ENCODE data around the gene SRF. TPM values are rescaled to one million over a fixed set of nuclear protein-coding genes. Genes with fewer than 3 reads are reported as not detected.

The SRF gene
- total and polyA plus RNA-seq, 2 experiments from 2014 or later, result 7.4 to 22.0 TPM

- WGBS (ENCODE audit: low lambda C conversion rate, missing lambda C conversion rate), result 96% methylated on average over 5 of the region's 5 CpGs
- no peaks in the 10 kb centered on the region for H3K36me3 ChIP-seq (replicated peaks; ENCODE audit: insufficient read depth, low read depth)
- no peak for DNase-seq (ENCODE audit: low spot score)
- H3K27ac ChIP-seq, result no peak overlapping the region
- no peak overlapping the region for H3K4me3 ChIP-seq
- H3K27me3 ChIP-seq, result no peaks in the 10 kb centered on the region
- H3K79me2 ChIP-seq, result no peaks in the 10 kb centered on the region
- H2AFZ ChIP-seq, result no peak overlapping the region
- H3K9me3 ChIP-seq (ENCODE audit: low read depth), result no peaks in the 10 kb centered on the region
- no peaks in the 10 kb centered on the region for H4K20me1 ChIP-seq (ENCODE audit: insufficient read depth, poor library complexity, severe bottlenecking)
- H3K4me2 ChIP-seq, result no peak overlapping the region
- TF ChIP-seq EZH2phosphoT487 (IDR thresholded peaks at IDR 0.05; ENCODE audit: low read depth, severe bottlenecking, unreplicated experiment), result no peak
- H3K4me1 ChIP-seq (ENCODE audit: insufficient read depth), result no peaks in the 10 kb centered on the region
- H3K9me2 ChIP-seq (replicated peaks; ENCODE audit: insufficient read depth), result no peaks in the 10 kb centered on the region
Measured at GRCh38 chr6:43217351-43217750, 46.3 kb downstream of the SRF start.

GRCh38 chr6:43219119-43219518 lies 48.0 kb downstream of the SRF start:
- Histone ChIP-seq H3K27me3 (no peaks in the 10 kb centered on the region), H3K9me2 (replicated peaks; ENCODE audit: insufficient read depth) (no peaks in the 10 kb centered on the region), H3K9me3 (ENCODE audit: low read depth) (no peaks in the 10 kb centered on the region), H3K79me2 (no peaks in the 10 kb centered on the region), H4K20me1 (ENCODE audit: insufficient read depth, poor library complexity, severe bottlenecking) (no peaks in the 10 kb centered on the region), H3K4me1 (ENCODE audit: insufficient read depth) (no peaks in the 10 kb centered on the region), H3K4me3 (no peak overlapping the region), H3K36me3 (replicated peaks; ENCODE audit: insufficient read depth, low read depth) (no peaks in the 10 kb centered on the region), H3K4me2 (no peak overlapping the region), H2AFZ (no peak overlapping the region), H3K27ac (no peak overlapping the region)
- TF ChIP-seq CTCF (IDR thresholded peaks at IDR 0.05; ENCODE audit: poor library complexity) (no peak), EZH2 (IDR thresholded peaks at IDR 0.05; ENCODE audit: borderline replicate concordance) (no peak), EZH2phosphoT487 (IDR thresholded peaks at IDR 0.05; ENCODE audit: low read depth, severe bottlenecking, unreplicated experiment) (no peak)
- WGBS (ENCODE audit: low lambda C conversion rate, missing lambda C conversion rate), result 93% methylated on average over 3 of the region's 3 CpGs
- DNase-seq (ENCODE audit: low spot score), result no peak

- Histone ChIP-seq H3K27me3 (no peaks in the 10 kb centered on the region), H3K9me3 (ENCODE audit: low read depth) (no peaks in the 10 kb centered on the region), H4K20me1 (ENCODE audit: insufficient read depth, poor library complexity, severe bottlenecking) (no peaks in the 10 kb centered on the region), H3K4me2 (no peak overlapping the region), H3K4me1 (ENCODE audit: insufficient read depth) (no peaks in the 10 kb centered on the region), H3K79me2 (no peaks in the 10 kb centered on the region), H3K36me3 (replicated peaks; ENCODE audit: insufficient read depth, low read depth) (no peaks in the 10 kb centered on the region), H2AFZ (no peak overlapping the region), H3K27ac (no peak overlapping the region), H3K9me2 (replicated peaks; ENCODE audit: insufficient read depth) (no peaks in the 10 kb centered on the region), H3K4me3 (no peak overlapping the region)
- no peak for DNase-seq (ENCODE audit: low spot score)
- TF ChIP-seq EZH2 (IDR thresholded peaks at IDR 0.05; ENCODE audit: borderline replicate concordance) (no peak), EZH2phosphoT487 (IDR thresholded peaks at IDR 0.05; ENCODE audit: low read depth, severe bottlenecking, unreplicated experiment) (no peak), CTCF (IDR thresholded peaks at IDR 0.05; ENCODE audit: poor library complexity) (no peak)
- 93% methylated on average over 7 of the region's 7 CpGs for WGBS (ENCODE audit: low lambda C conversion rate, missing lambda C conversion rate)
Measured at GRCh38 chr6:43219814-43220213, 48.7 kb downstream of the SRF start.

- Histone ChIP-seq H3K4me1 (ENCODE audit: insufficient read depth) (no peaks in the 10 kb centered on the region), H2AFZ (no peak overlapping the region), H3K27me3 (no peaks in the 10 kb centered on the region), H3K36me3 (replicated peaks; ENCODE audit: insufficient read depth, low read depth) (no peaks in the 10 kb centered on the region), H3K9me3 (ENCODE audit: low read depth) (no peaks in the 10 kb centered on the region), H3K9me2 (replicated peaks; ENCODE audit: insufficient read depth) (no peaks in the 10 kb centered on the region), H4K20me1 (ENCODE audit: insufficient read depth, poor library complexity, severe bottlenecking) (no peaks in the 10 kb centered on the region), H3K27ac (no peak overlapping the region), H3K4me2 (no peak overlapping the region), H3K79me2 (no peaks in the 10 kb centered on the region), H3K4me3 (no peak overlapping the region)
- DNase-seq (ENCODE audit: low spot score), result no peak
- TF ChIP-seq EZH2phosphoT487 (IDR thresholded peaks at IDR 0.05; ENCODE audit: low read depth, severe bottlenecking, unreplicated experiment) (no peak), EZH2 (IDR thresholded peaks at IDR 0.05; ENCODE audit: borderline replicate concordance) (no peak), CTCF (IDR thresholded peaks at IDR 0.05; ENCODE audit: poor library complexity) (no peak)
- WGBS (ENCODE audit: low lambda C conversion rate, missing lambda C conversion rate), result 92% methylated on average over 16 of the region's 16 CpGs
Measured at GRCh38 chr6:43220439-43220951, 49.4 kb downstream of the SRF start.
